CD4-positive, alpha-beta memory T cell (primary cell): ENCODE measurements around the gene FOXO4. TPM values are rescaled to one million over a fixed set of nuclear protein-coding genes. Genes with fewer than 3 reads are reported as not detected.

ENCODE experiments used
- CTCF ChIA-PET: fragments of 350-600 bp; sonication (Branson Sonifier 250); formaldehyde crosslinking; loops from one replicate; lab custom pipeline; 2021; ENCODE audit warnings: inconsistent platforms; ENCODE audit not compliant: partially characterized antibody; lab: Charles Lee
- POLR2A ChIA-PET: fragments of 350-600 bp; sonication (Branson Sonifier 250); formaldehyde crosslinking; loops from one replicate; lab custom pipeline; 2021; ENCODE audit not compliant: partially characterized antibody; lab: Charles Lee
- DNase-seq, 5 donors: peaks; one replicate each; pipeline versions ENCODE4 v3.0.0 to v3.0.0-alpha.2; 2020 to 2022; ENCODE audit warnings: mixed read lengths in 1 of 5
- H3K27ac ChIP-seq: one replicate; pipeline ENCODE4 v1.7.0; 2013; ENCODE audit warnings: low read depth, low read length
- H3K27me3 ChIP-seq: 2 replicates; pipeline ENCODE4 v1.7.0; 2013; ENCODE audit warnings: mild to moderate bottlenecking, low read length, moderate library complexity; ENCODE audit not compliant: insufficient read depth
- H3K36me3 ChIP-seq: 2 replicates; pipeline ENCODE4 v1.7.0; 2013; ENCODE audit warnings: mild to moderate bottlenecking, low read length, moderate library complexity; ENCODE audit not compliant: insufficient read depth
- H3K4me1 ChIP-seq: 2 replicates; pipeline ENCODE4 v1.7.0; 2013; ENCODE audit warnings: mild to moderate bottlenecking, low read length, moderate library complexity; ENCODE audit not compliant: insufficient read depth
- H3K4me3 ChIP-seq, 2 donors: one replicate each; pipeline ENCODE4 v1.7.0; 2013; ENCODE audit warnings: low read length in 2 of 2, mild to moderate bottlenecking in 1 of 2
- H3K9me3 ChIP-seq, 2 donors: one replicate each; pipeline ENCODE4 v1.7.0; 2013; ENCODE audit warnings: low read length in 2 of 2, control low read depth in 1 of 2; ENCODE audit not compliant: control insufficient read depth in 1 of 2
- H3K27ac Mint-ChIP-seq, 7 donors: one replicate each; pipeline ENCODE4 v1.8.0; 2020 to 2021; ENCODE audit warnings: mixed read lengths in 7 of 7, mild to moderate bottlenecking in 6 of 7, inconsistent platforms in 3 of 7, moderate library complexity in 3 of 7
- H3K27me3 Mint-ChIP-seq, 2 donors: one replicate each; pipeline ENCODE4 v1.8.0; 2020 to 2021; ENCODE audit warnings: mixed read lengths in 2 of 2
- H3K36me3 Mint-ChIP-seq, 2 donors: one replicate each; pipeline ENCODE4 v1.8.0; 2020 to 2021; ENCODE audit warnings: mixed read lengths in 2 of 2, inconsistent platforms in 1 of 2, mild to moderate bottlenecking in 1 of 2
- H3K4me1 Mint-ChIP-seq, 4 donors: one replicate each; pipeline ENCODE4 v1.8.0; 2020 to 2021; ENCODE audit warnings: mixed read lengths in 4 of 4, mild to moderate bottlenecking in 1 of 4
- H3K4me3 Mint-ChIP-seq, 8 donors: one replicate each; pipeline ENCODE4 v1.8.0; 2020 to 2021; ENCODE audit warnings: mixed read lengths in 8 of 8, mild to moderate bottlenecking in 7 of 8, moderate library complexity in 6 of 8, inconsistent platforms in 3 of 8
- H3K9me3 Mint-ChIP-seq, 8 donors: one replicate each; pipeline ENCODE4 v1.8.0; 2020 to 2021; ENCODE audit warnings: mixed read lengths in 8 of 8, mild to moderate bottlenecking in 5 of 8, inconsistent platforms in 3 of 8, moderate library complexity in 1 of 8
- intact Hi-C: fragments of 100-400 bp; cut with micrococcal nuclease; formaldehyde crosslinking; loops from one replicate; pipeline ENCODE4 v1.15.1; 2023
- polyA plus RNA-seq, 2 donors: library from polyadenylated mRNA; unstranded; fragments of 300-500 nt; fragmentation: Illumina TruSeq; gene quantifications; one replicate each; pipeline ENCODE4 v1.2.3, GENCODE V29; 2021
- total RNA-seq, 2 experiments: library from RNA; stranded (reverse); gene quantifications; one replicate each; pipeline ENCODE4 v1.2.3, GENCODE V29; 2021

The FOXO4 gene
- total and polyA plus RNA-seq, 4 experiments from 2014 or later, result 0.45 to 42.9 (median 22.3) TPM

DNA sequence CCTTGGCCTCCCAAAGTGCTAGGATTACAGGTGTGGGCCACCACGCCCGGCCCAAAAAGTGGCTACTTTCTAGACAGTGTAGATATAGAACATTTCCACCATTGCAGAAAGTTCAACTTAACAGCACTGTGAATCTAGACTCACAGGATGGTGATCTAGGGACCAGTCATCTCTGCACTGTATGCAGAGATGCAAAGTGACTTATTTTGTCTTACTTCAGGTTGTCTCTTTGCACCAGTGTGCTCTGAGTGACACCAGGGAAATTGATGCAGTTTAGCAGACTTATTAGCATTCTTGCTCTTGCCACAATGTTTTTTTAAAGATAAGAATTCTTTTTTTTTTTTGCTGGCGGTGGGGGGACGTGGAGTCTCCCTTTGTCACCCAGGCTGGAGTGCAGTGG is 12.8 kb upstream of the FOXO4 start:
- Histone ChIP-seq H3K27me3 (no peaks in the 10 kb centered on the region), H3K27ac (no peak overlapping the region), H3K4me3 (no peak overlapping the region), H3K9me3 (no peaks in the 10 kb centered on the region), H3K4me1 (no peaks in the 10 kb centered on the region), H3K36me3 (no peaks in the 10 kb centered on the region)
- no peak for DNase-seq
- POLR2A ChIA-PET, result no interaction called here
- intact Hi-C loops, result no loop called here
- H3K9me3 Mint-ChIP-seq, result no peaks in the 10 kb centered on the region
- H3K4me1 Mint-ChIP-seq, result peaks cover 0 to 6% (median 4%) of the 10 kb centered on the region in 4 donors
- CTCF ChIA-PET, result no interaction called here
- H3K36me3 Mint-ChIP-seq, result no peaks in the 10 kb centered on the region
- no peak overlapping the region for H3K4me3 Mint-ChIP-seq
- H3K27ac Mint-ChIP-seq, result no peak overlapping the region
- H3K27me3 Mint-ChIP-seq, result no peaks in the 10 kb centered on the region

DNA sequence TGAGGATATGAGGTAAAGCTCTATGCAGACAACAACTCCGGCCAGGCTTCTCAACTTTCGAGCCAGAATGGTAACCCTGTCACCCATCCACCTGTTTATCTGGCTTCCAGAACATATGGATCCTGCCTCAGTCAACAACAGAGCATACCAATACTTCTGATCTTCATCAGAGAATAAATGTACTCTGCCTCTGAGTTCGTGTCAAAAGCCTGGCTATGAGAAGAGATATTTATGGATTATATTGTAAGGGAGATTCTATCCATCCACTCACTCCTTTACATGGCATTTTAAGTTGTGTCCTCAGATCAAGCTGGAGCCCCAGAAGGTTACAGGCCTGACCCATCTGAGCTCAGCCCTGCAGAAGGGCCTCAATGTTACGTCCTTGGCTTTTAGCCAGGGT is 9.8 kb upstream of the FOXO4 start:
- intact Hi-C loops, result no loop called here

DNA sequence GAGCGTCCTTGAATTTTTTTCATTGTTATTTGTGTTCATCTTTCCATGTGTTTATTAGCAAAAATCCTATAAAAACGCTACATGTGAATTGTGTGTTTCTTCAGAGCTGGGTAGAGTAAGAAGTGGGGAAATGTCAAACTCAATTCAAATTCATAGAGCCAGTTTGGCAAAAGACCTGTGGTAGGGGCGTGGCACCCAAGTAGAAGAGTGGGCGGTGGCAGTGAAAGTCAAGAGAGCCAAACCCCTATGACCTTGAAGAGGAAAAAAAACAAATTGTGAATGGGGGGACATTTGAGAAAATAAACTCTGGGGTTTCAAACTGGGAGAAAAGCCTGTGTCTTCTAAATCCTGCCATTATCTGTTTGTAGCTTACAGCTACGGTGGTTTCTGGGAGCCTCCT is 4.4 kb upstream of the FOXO4 start:
- no peaks in the 10 kb centered on the region for H3K27me3 Mint-ChIP-seq
- intact Hi-C loops, result no loop called here
- Histone ChIP-seq H3K9me3 (no peaks in the 10 kb centered on the region), H3K4me1 (peaks cover 6% of the 10 kb centered on the region), H3K27me3 (no peaks in the 10 kb centered on the region), H3K4me3 (no peak overlapping the region), H3K27ac (no peak overlapping the region), H3K36me3 (no peaks in the 10 kb centered on the region)
- ChIA-PET CTCF (no interaction called here), POLR2A (no interaction called here)
- peaks cover 0 to 2% of the 10 kb centered on the region in 2 donors for H3K36me3 Mint-ChIP-seq
- peaks cover 3 to 14% (median 9%) of the 10 kb centered on the region in 4 donors for H3K4me1 Mint-ChIP-seq
- no peak overlapping the region for H3K27ac Mint-ChIP-seq
- DNase-seq, result no peak
- H3K4me3 Mint-ChIP-seq, result no peak overlapping the region
- no peaks in the 10 kb centered on the region for H3K9me3 Mint-ChIP-seq

More for the DNA sequence above, 9.8 kb upstream of the FOXO4 start:
- CTCF ChIA-PET, result no interaction called here
- no peak overlapping the region for H3K4me3 Mint-ChIP-seq
- Histone ChIP-seq H3K4me3 (no peak overlapping the region), H3K27ac (no peak overlapping the region), H3K36me3 (no peaks in the 10 kb centered on the region), H3K9me3 (no peaks in the 10 kb centered on the region), H3K27me3 (no peaks in the 10 kb centered on the region), H3K4me1 (no peaks in the 10 kb centered on the region)
- POLR2A ChIA-PET, result no interaction called here
- H3K27ac Mint-ChIP-seq, result no peak overlapping the region
- H3K9me3 Mint-ChIP-seq, result no peaks in the 10 kb centered on the region
- no peaks in the 10 kb centered on the region for H3K36me3 Mint-ChIP-seq
- H3K27me3 Mint-ChIP-seq, result no peaks in the 10 kb centered on the region
- DNase-seq, result no peak
- peaks cover 0 to 6% (median 4%) of the 10 kb centered on the region in 4 donors for H3K4me1 Mint-ChIP-seq

DNA sequence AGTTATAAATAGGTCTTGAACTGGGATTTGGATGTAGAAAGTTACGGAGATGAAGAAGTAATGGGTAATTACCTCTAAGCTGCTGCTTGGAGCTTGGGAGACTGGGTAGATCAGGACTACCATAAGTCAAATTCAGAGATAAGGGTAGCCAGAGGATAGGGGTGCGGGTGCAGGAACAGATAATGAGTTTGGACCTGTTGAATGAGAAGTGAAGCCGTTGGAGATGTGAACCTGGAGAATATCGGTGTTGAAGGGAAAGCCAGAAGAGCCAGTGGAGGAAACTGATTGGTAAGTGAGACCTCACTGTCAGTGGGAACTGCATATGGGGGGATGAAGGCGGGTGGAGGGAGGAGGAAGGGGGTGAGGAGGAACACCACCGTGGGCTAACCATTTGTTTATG is 618 bp upstream of the FOXO4 start:
- intact Hi-C loops, result loop anchor here (1.0 kb wide), 2 partner anchors 27 to 87 kb away; partner anchors contain the start of gene SNX12
- Histone ChIP-seq H3K4me1 (peaks cover 34% of the 10 kb centered on the region), H3K9me3 (no peaks in the 10 kb centered on the region), H3K4me3 (peak overlapping the region; percentile 36 to 66), H3K27me3 (no peaks in the 10 kb centered on the region), H3K27ac (peak overlapping the region; percentile 72), H3K36me3 (no peaks in the 10 kb centered on the region)
- peak overlapping the region in 6 of 7 donors; percentile 44 to 99 (median 94) for H3K27ac Mint-ChIP-seq
- H3K4me1 Mint-ChIP-seq, result peaks cover 20 to 41% (median 33%) of the 10 kb centered on the region in 4 donors
- H3K36me3 Mint-ChIP-seq, result peaks cover 0 to 2% of the 10 kb centered on the region in 2 donors
- no peak for DNase-seq
- peak overlapping the region; percentile 64 to 99 (median 94) for H3K4me3 Mint-ChIP-seq
- no peaks in the 10 kb centered on the region for H3K9me3 Mint-ChIP-seq
- ChIA-PET CTCF (no interaction called here), POLR2A (no interaction called here)
- H3K27me3 Mint-ChIP-seq, result no peaks in the 10 kb centered on the region

GRCh38 chrX:71095981-71096759 is 519 bp downstream of the FOXO4 start:
- Histone ChIP-seq H3K36me3 (no peaks in the 10 kb centered on the region), H3K27ac (peak overlapping the region; percentile 72), H3K27me3 (no peaks in the 10 kb centered on the region), H3K4me3 (peak overlapping the region; percentile 23 to 66), H3K4me1 (peaks cover 40% of the 10 kb centered on the region), H3K9me3 (no peaks in the 10 kb centered on the region)
- Mint-ChIP-seq H3K4me3 (peak overlapping the region; percentile 90 to 99 (median 97)), H3K9me3 (no peaks in the 10 kb centered on the region), H3K4me1 (peaks cover 25 to 50% (median 39%) of the 10 kb centered on the region in 4 donors), H3K27ac (peak overlapping the region; percentile 89 to 99 (median 97)), H3K27me3 (no peaks in the 10 kb centered on the region), H3K36me3 (peaks cover 0 to 2% of the 10 kb centered on the region in 2 donors)
- ChIA-PET CTCF (interaction anchor here (1.1 to 2.8 kb wide), 4 partner anchors 16 to 34 kb away, joined by 3 to 36 read pairs (median 10); partner anchors contain the start of genes IL2RG and MED12), POLR2A (interaction anchor here (0.7 to 2.8 kb wide), 11 partner anchors 8 to 187 kb away, joined by 3 to 38 read pairs (median 7); partner anchors contain the start of genes CXorf65, IL2RG, MED12 and NONO)
- DNase-seq, result peak in 1 of 5 donors; percentile 83
- intact Hi-C loops, result loop anchor here (1.0 to 2.0 kb wide), 3 partner anchors 28 to 159 kb away; partner anchors contain the start of genes SNX12 and ZMYM3

DNA sequence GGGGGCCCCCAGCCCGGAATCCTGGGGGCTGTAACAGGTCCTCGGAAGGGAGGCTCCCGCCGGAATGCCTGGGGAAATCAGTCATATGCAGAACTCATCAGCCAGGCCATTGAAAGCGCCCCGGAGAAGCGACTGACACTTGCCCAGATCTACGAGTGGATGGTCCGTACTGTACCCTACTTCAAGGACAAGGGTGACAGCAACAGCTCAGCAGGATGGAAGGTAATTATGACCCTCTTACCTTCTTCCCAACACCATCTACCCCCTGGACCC is 1.0 kb downstream of the FOXO4 start:
- H3K4me1 Mint-ChIP-seq, result peaks cover 29 to 55% (median 45%) of the 10 kb centered on the region in 4 donors
- peaks cover 45% of the 10 kb centered on the region for H3K4me1 ChIP-seq
- CTCF ChIA-PET, result interaction anchor here (1.1 to 2.8 kb wide), 5 partner anchors 15 to 34 kb away, joined by 3 to 36 read pairs (median 10); partner anchors contain the start of genes IL2RG and MED12

GRCh38 chrX:71098302-71098701 is 2.7 kb downstream of the FOXO4 start:
- peaks cover 0 to 2% of the 10 kb centered on the region in 2 donors for H3K36me3 Mint-ChIP-seq
- peak overlapping the region; percentile 46 for H3K27ac ChIP-seq
- ChIA-PET CTCF (interaction anchor here (1.0 to 2.8 kb wide), 5 partner anchors 14 to 82 kb away, joined by 3 to 36 read pairs (median 8); partner anchors contain the start of genes IL2RG and MED12), POLR2A (interaction anchor here (1.4 to 2.8 kb wide), 2 partner anchors 13 to 20 kb away, joined by 4 to 38 read pairs; partner anchors contain the start of genes IL2RG and MED12)
- DNase-seq, result peak; percentile 80 to 84 (median 83)
- H3K4me1 ChIP-seq, result peaks cover 61% of the 10 kb centered on the region
- H3K27ac Mint-ChIP-seq, result peak overlapping the region; percentile 53 to 90 (median 86)
- H3K9me3 Mint-ChIP-seq, result no peaks in the 10 kb centered on the region
- peak overlapping the region in 6 of 8 donors; percentile 36 to 77 (median 65) for H3K4me3 Mint-ChIP-seq
- intact Hi-C loops, result loop anchor here (1.0 kb wide), 4 partner anchors 13 to 81 kb away; partner anchors contain the start of genes IL2RG and MED12
- peaks cover 34 to 72% (median 60%) of the 10 kb centered on the region in 4 donors for H3K4me1 Mint-ChIP-seq
- H3K36me3 ChIP-seq, result no peaks in the 10 kb centered on the region
- H3K9me3 ChIP-seq, result no peaks in the 10 kb centered on the region
- no peaks in the 10 kb centered on the region for H3K27me3 Mint-ChIP-seq
- no peaks in the 10 kb centered on the region for H3K27me3 ChIP-seq
- no peak overlapping the region for H3K4me3 ChIP-seq

More for the DNA sequence above, 1.0 kb downstream of the FOXO4 start:
- POLR2A ChIA-PET, result interaction anchor here (0.7 to 2.8 kb wide), 9 partner anchors 8 to 85 kb away, joined by 3 to 38 read pairs (median 7); partner anchors contain the start of genes CXorf65, IL2RG, MED12 and SNX12
- Mint-ChIP-seq H3K27ac (peak overlapping the region; percentile 16 to 97 (median 74)), H3K36me3 (peaks cover 0 to 2% of the 10 kb centered on the region in 2 donors), H3K4me3 (peak overlapping the region; percentile 90 to 99 (median 97)), H3K27me3 (no peaks in the 10 kb centered on the region), H3K9me3 (no peaks in the 10 kb centered on the region)
- no peak for DNase-seq
- no peaks in the 10 kb centered on the region for H3K27me3 ChIP-seq
- H3K4me3 ChIP-seq, result peak overlapping the region in 1 of 2 donors; percentile 66
- no peaks in the 10 kb centered on the region for H3K9me3 ChIP-seq
- peak overlapping the region; percentile 72 for H3K27ac ChIP-seq
- H3K36me3 ChIP-seq, result no peaks in the 10 kb centered on the region
- intact Hi-C loops, result loop anchor here (2.0 kb wide), 1 partner anchor 158 kb away; the partner anchor contains the start of gene ZMYM3
